DMS153 treated with DMSO at 0.1 percent for 48 hours (cell line): ENCODE data around the gene MYO5B.

Source experiments
- DNase-seq: peaks from one replicate; lab custom pipeline; 2025; ENCODE audit not compliant: unreplicated experiment; lab: John Stamatoyannopoulos, UW

Gene MYO5B

DNA sequence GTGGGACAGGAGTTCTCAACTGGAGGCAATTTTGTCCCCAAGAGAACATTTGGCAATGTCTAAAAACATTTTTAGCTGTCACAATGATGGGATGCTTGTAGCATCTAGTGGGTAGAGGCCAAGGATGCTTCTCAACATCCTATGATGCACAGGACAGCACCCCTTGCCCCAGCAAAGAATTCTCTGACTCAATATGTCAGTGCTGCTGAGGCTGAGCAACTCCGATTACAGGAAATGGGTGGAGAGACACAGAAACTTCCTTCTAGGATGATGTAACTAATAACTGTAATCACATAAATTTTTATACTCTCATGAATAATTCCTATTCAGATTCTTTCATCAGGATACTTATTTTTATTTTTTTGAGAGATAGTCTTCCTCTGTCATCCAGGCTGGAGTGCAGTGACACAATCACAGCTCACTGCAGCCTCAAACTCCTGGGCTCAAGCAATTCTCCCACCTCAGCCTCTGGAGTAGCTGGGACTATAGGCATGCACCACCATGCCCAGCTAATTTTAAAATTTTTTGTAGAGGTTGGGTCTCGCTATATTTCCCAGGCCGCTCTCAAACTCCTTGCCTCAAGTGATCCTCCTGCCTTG, 261.3 kb downstream of the MYO5B start:
- DNase-seq: no peak

DNA sequence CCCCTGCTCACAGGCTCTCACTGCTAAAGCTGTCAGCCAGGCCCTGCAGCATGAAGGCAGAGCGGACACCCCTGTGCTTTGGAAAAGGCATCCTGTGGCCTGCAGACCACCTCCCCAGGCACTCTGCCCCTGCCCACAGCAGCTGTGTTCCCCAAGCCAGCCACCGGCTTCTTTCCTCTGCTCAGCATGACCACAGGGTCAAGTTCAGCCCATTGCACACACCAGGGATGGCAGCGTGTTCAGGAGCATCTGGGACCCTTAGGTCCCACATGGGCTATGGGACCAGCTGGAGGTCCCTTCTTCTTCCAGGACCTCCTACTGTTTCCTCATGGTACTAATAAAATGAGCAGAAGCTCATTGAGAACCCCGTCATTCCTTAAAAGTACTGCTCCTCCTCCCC, 263.2 kb downstream of the MYO5B start:
- no peak for DNase-seq

DNA sequence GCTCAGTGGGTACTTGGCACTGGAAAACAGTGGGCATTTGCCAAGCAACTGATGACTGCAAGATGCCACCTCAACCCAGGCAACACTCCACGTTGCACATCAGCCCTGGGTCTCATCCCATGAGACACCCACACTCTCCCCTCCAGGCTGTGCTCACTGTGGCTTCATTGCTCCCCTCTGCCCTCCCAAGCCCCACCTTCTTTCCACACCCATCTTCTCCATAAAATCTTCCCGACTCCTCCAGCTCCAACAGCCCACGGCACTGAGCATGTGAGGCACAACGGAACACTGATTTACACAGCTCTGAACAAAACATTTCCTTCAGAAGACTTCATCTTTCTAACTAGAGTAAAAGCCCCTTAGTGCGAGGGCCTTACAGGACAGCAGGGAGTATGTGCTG, 263.8 kb downstream of the MYO5B start:
- no peak for DNase-seq

DNA sequence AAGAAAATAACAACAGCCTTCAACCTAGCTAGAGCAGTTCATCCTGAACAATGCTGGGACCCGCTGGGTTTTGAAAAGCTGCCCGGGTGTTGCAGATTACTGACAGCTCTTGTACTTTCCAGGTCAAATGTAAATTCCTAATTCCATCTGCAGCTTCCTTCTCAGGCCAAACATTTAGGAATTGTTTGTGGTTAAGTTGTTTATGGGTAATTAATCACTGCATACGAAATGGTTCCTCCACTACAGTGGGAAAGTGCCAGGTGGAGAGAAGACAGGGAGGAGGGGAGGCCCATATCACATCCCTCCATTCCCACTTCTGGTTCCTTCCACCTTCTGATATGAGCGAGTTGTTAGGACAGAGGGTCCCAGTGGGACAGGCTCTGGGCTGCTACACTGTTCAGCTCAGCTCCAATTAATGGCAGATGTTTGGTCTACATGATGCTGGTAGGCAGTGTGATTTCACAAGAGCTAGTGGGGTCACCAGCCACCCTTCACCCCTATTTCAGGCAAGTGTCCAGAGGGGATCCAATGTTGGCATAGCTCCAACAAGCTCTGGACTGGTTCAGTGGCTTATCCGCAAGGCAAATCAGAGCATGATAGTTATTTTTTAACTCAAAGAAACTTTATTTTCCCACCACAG, 268.7 kb downstream of the MYO5B start:
- DNase-seq: no peak

DNA sequence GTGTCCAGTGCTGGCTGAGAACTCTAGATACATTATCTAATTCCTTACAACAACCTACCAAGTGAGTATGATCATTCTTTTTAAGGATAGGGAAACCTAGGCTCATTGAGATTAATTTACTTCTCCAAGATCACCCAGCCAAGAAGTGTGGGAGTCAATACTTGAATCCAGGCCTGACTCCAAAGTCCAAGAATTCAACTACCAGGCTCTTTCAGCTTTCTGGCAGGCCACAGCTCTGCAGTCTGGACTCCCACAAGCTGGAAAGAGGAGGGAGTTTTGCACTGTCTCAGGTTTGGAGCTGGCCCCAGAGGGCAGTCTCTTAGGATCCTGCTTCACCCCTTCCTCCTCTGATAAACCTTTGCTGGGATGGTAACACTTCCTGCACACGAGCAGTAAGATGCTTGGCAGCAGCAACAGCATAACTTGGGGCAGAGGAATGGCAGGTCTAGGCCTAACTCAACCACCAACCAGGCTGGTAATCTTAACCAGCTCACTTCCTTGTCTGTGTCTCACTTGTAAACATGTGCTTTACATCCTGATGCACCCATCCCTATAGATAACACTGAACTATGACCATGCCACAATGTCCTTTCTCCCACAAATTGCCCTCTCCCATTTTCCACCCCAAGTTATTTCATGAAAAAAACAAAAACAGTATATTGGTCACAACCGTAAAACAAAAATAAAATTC, 270.5 kb downstream of the MYO5B start:
- no peak for DNase-seq

DNA sequence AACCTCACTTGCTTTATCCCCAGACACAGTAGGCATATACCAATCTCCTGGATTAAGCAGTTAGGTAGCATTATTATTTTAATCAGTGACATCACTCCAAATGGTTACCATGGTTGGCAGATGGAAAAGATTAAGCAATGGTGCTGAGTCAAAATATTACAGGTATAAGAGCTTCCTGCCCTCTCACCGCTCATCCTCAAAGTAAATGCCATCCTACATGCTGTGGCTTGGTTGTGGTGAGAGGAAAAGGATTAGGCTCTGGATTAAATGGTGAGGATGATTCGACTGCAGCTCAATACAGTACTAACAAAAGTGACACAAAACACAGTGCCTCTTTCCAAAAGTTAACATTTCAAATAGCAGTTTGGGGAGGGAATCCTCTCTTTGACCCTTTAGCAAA, 272.7 kb downstream of the MYO5B start:
- no peak for DNase-seq

DNA sequence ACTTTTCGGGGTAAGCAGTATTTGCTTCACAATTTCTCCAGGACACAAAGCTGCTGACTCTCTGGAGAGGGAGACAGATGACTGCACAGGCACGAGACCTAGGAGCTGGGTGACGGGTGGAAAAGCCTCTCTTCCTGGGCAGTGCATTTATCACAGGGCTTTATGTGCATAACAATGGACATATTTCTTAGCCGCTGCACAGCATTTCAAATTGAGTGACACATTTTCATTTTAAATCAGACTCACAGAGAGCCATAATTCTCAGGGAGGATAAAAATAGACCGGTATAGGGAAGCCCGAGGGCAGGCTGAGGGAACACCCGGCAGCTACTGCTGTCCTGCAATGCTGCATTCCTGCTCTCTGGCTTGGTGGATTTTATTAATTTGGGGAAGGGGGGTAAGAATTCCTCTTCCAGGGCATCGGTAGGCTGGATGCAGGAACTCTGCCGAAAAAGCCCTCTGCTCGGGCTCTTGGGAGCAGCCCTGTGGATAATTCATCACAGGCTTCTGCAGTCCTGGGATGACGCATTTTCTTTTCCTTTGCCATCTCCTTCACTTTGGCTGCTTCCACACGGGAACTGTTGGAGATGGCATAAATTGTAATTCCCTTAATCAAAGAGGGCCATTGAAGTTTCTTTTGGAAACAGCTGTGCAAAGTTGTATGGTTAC, 273.5 kb downstream of the MYO5B start:
- DNase-seq: no peak

DNA sequence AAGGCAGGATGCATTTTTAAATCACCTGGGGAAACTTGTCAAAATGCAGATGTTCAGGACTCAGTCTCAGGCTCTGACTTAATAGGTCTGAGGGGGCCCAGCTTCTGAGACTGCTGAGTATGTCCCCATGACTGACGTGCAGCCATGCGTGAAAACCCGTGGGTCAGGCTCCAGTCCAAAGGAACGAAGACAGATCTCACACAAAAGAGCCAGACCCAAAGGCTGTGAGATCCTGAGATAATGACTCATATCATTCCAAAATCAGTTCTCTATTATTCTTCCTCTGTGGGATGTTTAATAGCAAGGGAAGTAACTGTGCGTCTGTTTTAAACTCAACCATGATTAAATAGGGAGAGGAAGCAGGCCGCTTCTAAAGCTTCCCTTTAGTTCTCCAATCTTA, 274.2 kb downstream of the MYO5B start:
- no peak for DNase-seq

DNA sequence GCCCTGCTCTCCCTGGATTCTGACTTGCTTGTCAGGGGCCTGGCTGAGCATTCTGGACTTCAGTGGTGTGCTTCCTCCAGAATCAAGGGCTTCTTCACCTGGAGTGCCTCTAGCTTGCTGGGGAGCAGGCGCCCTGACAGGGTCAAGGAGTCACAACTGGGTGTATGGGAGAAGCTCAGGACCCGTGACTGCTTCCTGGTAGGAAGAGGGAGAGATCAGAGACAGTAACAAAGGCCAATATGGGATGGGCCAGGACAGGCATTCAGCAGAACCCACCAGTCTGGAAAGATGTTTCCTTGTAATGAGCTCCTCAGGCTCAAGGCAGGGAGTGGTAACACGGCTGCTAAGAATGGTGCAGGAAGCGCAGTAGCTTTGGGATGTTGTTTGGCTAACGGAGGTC, 277.2 kb downstream of the MYO5B start:
- no peak for DNase-seq

DNA sequence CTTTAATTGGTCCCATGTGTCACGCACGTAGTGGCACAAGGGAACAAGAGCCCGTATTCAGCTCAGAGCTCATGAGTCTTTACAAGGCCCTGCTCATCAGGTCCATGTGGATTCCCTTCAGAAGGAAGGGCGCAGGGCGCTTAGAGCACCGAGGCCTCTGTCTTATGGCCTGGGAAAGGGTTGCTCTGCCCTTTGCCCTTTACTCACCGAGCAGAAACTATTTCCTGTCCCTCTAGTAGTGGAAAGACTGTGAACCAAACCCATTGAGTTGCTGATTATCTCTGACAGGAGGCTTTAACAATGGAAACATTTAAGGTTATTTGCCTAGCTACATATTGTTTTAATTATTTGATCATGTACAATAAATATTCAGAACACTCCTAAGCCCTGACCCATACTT, 279.6 kb downstream of the MYO5B start:
- no peak for DNase-seq

DNA sequence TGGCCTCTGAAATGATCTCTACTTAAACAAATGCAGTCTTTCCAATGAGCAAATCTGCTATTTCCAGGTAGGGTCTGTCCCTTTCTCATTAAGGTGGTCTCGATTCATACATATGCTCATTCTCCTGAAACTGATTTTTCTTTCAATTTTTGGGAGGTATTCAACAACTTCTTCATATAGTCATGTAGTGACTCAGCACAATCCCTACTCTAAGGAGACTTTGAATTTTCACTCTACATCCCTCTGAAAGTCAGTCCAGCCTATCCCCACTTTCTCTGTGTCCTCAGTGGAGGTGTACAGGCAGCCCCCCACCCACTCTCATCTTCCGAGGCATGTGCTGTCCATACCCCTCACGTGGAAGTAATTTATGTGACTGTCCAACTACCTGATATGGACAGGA, 281.7 kb downstream of the MYO5B start:
- no peak for DNase-seq

DNA sequence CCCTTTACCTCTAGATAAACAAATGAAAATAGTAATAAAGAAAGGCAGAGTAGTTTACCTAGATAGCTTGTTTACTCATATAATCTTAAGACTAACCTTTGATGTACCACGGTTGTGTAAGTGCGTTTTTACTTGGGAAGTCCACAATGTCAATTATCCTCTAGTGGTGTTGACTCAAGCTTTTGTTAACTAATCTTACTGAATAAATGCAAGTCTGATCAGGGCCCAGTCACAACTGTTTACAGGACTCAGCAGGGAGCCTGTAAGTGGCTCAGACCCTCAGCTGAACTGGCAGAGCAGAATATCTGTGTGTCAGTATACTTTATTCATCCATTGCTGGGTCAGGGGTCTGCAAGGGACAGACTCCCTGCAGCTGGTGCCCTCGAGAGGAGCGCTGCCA, 283.5 kb downstream of the MYO5B start:
- peak; percentile 19 for DNase-seq

DNA sequence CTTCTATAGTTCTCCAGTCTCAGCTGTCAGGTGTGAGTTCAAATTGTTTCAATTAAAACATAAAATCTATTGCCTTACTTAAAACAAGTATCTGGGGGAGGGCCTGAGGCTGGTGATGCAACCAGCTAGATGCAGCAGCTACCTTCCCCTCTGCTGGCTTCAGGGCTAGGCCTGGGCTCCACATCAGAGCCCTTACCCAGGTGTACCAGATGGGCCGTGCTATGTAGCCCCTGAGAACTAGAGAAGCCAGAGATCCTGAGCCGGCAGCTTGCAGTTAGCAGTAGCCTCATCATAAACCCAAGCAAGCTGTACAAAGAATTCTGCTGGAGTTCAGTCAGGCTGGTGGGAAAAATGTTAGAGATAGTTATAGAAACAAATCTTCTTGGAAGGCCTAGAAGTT, 284.0 kb downstream of the MYO5B start:
- no peak for DNase-seq

DNA sequence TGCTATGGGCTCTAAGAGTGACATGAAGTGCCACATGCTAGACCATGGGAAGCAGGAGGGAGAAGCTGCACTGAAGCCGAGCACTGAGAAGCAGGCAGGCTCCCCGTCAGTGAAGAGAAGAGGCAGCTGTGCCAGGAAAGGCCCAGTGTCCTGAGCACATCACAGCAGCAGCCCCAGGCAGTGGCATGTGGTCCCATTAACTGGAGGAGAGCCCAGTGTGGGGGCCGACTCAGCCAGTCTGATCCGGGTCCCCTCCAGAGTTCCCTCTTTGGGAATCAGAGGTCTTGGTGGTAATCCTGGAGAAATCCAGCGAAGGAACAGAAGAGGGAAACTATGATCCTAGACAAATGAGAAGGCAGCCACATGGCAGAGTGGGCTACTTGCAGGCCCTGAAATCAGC, 284.9 kb downstream of the MYO5B start:
- no peak for DNase-seq

DNA sequence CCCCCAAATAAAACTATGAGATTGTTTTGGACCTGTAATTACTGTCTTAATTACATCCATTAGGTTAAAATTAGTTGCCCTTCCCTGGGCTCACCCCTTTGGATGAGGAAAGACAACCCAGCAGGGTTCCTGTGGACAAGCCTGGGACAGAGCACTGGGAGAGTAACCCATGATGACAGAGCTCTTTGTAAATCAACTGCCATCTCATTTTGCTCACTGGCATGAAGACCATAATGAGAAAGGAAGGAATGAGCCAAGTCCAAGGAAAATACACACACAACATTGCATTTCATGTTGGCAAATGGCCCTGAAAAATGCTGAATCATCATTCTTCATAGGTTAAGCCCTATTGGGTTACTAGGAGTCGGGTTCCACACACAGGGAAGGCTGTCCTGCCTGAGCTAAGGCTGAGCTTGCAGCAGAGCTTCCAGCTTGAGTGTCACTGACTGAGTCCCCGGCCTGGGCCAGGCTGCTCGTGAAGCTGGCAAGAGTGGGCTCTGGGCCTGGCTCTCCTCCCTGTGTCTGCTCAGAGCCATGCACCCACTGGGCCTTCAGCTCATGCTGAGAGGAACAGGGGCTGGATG, 287.5 kb downstream of the MYO5B start:
- DNase-seq: no peak

DNA sequence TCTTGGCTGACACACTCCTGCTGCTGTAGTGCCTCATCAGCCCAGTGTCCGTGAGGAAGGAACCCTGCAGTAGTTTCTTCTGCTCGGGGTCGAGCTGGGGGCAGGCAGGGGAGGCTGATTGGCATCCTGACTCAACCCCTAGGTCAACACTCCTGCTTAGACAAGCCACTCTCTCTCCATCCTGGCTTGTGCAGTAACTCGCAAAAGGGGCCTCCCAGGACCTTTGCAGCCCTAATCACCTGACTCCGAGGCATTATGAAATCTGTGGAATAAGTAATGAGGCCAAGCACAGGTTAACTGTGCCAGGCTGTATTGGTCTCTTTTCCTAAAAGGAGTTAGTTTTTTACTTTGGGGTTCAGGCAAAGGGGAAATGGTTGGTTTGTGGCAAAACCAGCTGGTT, 289.2 kb downstream of the MYO5B start:
- no peak for DNase-seq

DNA sequence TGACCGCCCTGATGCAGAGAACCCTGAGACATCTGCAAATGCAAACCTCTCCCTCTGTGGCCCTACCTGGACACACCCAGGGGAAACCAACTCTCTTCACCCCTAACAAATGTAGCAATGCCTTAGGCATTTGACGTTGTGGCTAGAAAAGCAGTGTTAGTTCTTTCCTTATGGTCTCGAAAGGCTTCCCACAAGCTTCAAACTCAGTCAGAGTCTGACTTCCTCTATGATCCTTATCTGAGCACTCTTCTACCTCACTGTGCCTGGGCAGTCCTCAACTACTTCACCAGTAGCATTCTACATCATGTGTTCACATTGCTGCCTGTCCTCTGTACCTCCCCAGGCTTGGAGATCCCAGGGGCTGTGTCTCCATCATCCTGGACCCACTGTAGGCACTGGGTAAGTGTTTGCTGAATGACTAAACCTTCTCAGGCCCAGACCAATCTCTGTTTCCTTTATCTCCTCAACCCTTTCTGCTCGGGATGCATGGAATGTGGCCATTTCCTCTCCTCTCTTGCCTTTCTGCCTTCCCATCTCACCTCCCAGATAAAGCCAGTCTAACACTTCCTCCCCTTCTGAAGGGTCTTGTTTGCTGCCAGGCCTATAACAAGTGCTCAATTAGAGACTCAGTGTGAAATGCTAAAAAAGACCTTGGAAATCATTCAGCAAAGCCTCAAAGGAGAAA, 289.9 kb downstream of the MYO5B start:
- DNase-seq: no peak

DNA sequence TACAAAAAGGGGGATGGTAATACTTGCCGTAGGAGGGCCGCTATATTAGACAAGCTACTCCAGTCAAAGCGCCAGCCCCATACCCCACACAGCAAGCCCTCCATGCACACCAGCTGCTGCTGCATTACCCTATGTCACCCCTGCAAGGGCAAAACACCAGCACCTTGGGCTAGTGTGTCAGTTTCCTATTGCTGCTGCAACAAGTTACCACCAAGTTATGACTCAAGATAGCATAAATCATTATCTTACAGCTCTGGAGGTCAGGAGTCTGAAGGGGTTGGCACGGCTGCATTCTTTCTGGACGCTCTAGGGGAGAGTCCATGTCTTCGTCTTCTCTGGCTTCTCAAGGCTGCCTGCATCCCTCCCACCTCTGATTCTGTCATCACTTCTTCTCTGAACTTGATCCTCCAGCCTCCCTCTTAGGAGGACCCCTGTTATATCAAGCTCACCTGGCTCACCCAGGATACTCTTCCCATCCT, 293.0 kb downstream of the MYO5B start:
- DNase-seq: no peak

DNA sequence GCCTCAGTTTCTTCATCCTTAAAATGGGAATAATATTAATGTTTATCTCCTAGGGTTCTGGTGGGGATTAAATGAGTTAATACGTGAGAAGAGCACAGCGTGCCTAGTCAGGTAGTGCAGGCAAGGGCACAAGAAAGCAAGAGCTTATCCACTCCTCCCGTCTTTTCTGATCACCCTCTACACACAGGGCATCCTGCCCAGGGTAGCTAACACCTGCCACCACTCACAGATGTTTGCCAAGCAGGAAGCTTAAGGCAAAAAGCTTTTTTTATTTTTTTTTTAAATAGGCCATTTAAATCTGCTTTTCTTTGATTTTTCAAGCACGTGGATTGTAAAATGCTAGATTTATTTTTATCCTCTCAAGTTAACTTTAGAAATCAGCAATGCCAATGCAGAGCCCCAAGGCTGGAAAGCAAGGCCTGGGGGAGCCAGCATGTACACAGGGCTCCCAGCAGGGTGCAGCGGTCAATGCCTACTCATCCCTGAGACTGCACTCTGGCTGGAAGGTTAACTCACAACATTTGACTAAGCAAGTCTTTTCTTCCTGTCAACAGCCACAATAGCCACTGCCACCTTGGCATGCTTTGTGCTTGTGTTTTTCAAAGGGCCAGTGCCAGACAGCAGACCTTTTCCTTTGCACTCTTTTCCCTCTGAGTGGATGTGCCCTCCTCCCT, 295.2 kb downstream of the MYO5B start:
- peak; percentile 74 for DNase-seq

DNA sequence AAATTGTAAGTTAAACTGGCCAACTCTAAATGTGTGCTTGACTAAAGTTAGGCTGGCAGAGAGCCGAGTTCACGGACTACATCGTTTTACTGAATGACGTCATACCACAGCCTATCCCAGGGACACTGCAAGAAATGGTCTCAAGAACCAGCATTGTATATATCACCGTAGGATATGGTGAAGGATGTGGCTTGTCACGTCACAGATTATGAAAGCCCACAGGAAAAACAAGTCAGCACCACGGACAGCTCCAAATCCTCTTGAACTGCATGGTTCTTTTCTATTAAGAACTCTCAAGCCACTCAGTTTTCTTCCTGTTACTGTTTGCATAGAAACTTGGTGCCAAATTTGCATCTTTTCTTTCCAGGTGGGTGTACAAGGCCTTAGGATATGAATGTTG, 296.5 kb downstream of the MYO5B start:
- DNase-seq: no peak
